Gastroesophageal sphincter (tissue), 3 donors: ENCODE measurements around the gene RHOH.

Experiments used
- POLR2A ChIP-seq, 2 donors: fragments of 450-650 bp; IDR thresholded peaks; one replicate each; pipeline ENCODE4 v1.6.1; 2017; ENCODE audit warnings: antibody characterized with exemption in 2 of 2, mild to moderate bottlenecking in 2 of 2, moderate library complexity in 1 of 2
- POLR2AphosphoS5 ChIP-seq: sonication (generic); formaldehyde crosslinking; IDR thresholded peaks from one replicate; pipeline ENCODE4 v1.6.1; 2017; ENCODE audit warnings: antibody characterized with exemption
- TF ChIP-seq, protein P1 (sequence below), 4 experiments: fragments of 200-600 bp in 2 of 4; fragments of 450-650 bp in 2 of 4; sonication (generic) in 1 of 4; IDR thresholded peaks; one replicate each; pipeline ENCODE4 v1.5.1; 2017 to 2019; ENCODE audit warnings: antibody characterized with exemption in 4 of 4, mild to moderate bottlenecking in 2 of 4, moderate library complexity in 2 of 4

DNA sequence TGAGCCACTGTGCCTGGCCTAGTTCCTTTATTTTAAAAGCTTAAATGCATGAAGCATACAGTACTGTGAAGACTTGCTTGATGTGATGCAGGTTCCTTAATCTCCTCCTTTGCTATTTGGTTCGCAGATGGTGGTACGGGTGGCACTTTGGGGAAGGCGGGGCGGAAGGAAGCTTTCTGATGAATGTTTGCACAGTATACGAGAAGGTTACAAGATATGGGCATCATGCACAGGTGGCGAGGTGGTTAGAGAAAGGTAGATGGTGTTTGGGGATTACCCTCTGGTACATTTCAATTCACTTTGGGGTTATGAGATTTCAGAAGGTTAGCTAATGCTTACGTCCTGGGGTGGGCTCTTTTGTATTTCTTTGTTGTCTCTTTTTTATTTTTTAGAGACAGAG is 17.2 kb downstream of the RHOH start:
- TF ChIP-seq, protein P1, sequence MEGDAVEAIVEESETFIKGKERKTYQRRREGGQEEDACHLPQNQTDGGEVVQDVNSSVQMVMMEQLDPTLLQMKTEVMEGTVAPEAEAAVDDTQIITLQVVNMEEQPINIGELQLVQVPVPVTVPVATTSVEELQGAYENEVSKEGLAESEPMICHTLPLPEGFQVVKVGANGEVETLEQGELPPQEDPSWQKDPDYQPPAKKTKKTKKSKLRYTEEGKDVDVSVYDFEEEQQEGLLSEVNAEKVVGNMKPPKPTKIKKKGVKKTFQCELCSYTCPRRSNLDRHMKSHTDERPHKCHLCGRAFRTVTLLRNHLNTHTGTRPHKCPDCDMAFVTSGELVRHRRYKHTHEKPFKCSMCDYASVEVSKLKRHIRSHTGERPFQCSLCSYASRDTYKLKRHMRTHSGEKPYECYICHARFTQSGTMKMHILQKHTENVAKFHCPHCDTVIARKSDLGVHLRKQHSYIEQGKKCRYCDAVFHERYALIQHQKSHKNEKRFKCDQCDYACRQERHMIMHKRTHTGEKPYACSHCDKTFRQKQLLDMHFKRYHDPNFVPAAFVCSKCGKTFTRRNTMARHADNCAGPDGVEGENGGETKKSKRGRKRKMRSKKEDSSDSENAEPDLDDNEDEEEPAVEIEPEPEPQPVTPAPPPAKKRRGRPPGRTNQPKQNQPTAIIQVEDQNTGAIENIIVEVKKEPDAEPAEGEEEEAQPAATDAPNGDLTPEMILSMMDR (IDR thresholded peaks at IDR 0.05): no peak
- TF ChIP-seq POLR2A (IDR thresholded peaks at IDR 0.05) (no peak), POLR2AphosphoS5 (no peak)
